Testis (tissue), 3 donors: ENCODE measurements around the gene EIF4A2. TPM values are rescaled to one million over a fixed set of nuclear protein-coding genes. Genes with fewer than 3 reads are reported as not detected.
"Not testable (repeated sequence)": the region's sequence is repeated elsewhere in the genome, so short reads cannot be mapped to it uniquely, and the experiment has no call there.

Source experiments
- DNase-seq: peaks from one replicate; pipeline ENCODE4 v3.0.0-alpha.2; 2019
- H3K27ac ChIP-seq, 2 donors: fragments of 200-600 bp; sonication (generic); one replicate each; pipeline ENCODE4 v1.5.1; 2019
- H3K27me3 ChIP-seq: fragments of 200-600 bp; sonication (generic); one replicate; pipeline ENCODE4 v1.5.1; 2019
- H3K36me3 ChIP-seq: fragments of 200-600 bp; sonication (generic); one replicate; pipeline ENCODE4 v1.5.1; 2017; ENCODE audit warnings: low read depth; ENCODE audit errors: missing control alignments
- H3K4me1 ChIP-seq: fragments of 200-600 bp; sonication (generic); one replicate; pipeline ENCODE4 v1.5.1; 2019
- H3K4me3 ChIP-seq, 2 donors: fragments of 200-600 bp; sonication (generic); one replicate each; pipeline ENCODE4 v1.5.1; 2017 to 2019
- H3K9me3 ChIP-seq: fragments of 200-600 bp; sonication (generic); one replicate; pipeline ENCODE4 v1.5.1; 2017
- POLR2A ChIP-seq: fragments of 450-650 bp; IDR thresholded peaks from one replicate; pipeline ENCODE4 v1.6.1; 2017; ENCODE audit warnings: antibody characterized with exemption, mild to moderate bottlenecking, moderate library complexity
- WGBS, 2 donors: methylation state at CpG; one replicate each; pipeline ENCODE4 v1.1.5; 2018; 5-methylcytosine and 5-hydroxymethylcytosine counted together
- intact Hi-C: fragments of 100-400 bp; cut with DNase I; formaldehyde crosslinking; loops from one replicate; pipeline ENCODE4 v1.15.1; 2023; ENCODE audit warnings: low total_unique reads
- polyA plus RNA-seq: library from polyadenylated mRNA; stranded (reverse); fragments of 350-450 nt; fragmentation: Illumina TruSeq; extraction: RNeasy Lipid Tissue Mini Kit (QIAGEN cat#74804); gene quantifications from one replicate; pipeline ENCODE4 v1.2.3, GENCODE V29; 2014; ENCODE audit warnings: low read depth, low replicate concordance; ENCODE audit not compliant: insufficient read depth
- total RNA-seq, 2 donors: library from RNA; depleted of rRNA; stranded (reverse); fragments of >200 nt; gene quantifications; one replicate each; pipeline ENCODE4 v1.2.3, GENCODE V29; 2016
- TF ChIP-seq, protein P1 (sequence below), 3 experiments: fragments of 450-650 bp in 2 of 3; fragments of 200-600 bp in 1 of 3; sonication (generic) in 1 of 3; IDR thresholded peaks; one replicate each; pipeline ENCODE4 v1.5.1; 2016 to 2019; ENCODE audit warnings: antibody characterized with exemption in 3 of 3, mild to moderate bottlenecking in 2 of 3, moderate library complexity in 1 of 3

EIF4A2 gene
- total and polyA plus RNA-seq, 3 donors from 2014 or later = 275 to 357 (median 283) TPM

- H3K27ac ChIP-seq = no peak overlapping the region
- no peaks in the 10 kb centered on the region for H3K36me3 ChIP-seq
- peaks cover 11% of the 10 kb centered on the region for H3K4me1 ChIP-seq
- H3K27me3 ChIP-seq = no peaks in the 10 kb centered on the region
- no peak for DNase-seq
- no peak overlapping the region for H3K4me3 ChIP-seq
- no peak for TF ChIP-seq POLR2A
- TF ChIP-seq, protein P1, sequence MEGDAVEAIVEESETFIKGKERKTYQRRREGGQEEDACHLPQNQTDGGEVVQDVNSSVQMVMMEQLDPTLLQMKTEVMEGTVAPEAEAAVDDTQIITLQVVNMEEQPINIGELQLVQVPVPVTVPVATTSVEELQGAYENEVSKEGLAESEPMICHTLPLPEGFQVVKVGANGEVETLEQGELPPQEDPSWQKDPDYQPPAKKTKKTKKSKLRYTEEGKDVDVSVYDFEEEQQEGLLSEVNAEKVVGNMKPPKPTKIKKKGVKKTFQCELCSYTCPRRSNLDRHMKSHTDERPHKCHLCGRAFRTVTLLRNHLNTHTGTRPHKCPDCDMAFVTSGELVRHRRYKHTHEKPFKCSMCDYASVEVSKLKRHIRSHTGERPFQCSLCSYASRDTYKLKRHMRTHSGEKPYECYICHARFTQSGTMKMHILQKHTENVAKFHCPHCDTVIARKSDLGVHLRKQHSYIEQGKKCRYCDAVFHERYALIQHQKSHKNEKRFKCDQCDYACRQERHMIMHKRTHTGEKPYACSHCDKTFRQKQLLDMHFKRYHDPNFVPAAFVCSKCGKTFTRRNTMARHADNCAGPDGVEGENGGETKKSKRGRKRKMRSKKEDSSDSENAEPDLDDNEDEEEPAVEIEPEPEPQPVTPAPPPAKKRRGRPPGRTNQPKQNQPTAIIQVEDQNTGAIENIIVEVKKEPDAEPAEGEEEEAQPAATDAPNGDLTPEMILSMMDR (IDR thresholded peaks at IDR 0.05) = no peak
- 89 to 95% methylated on average over 5 of the region's 5 CpGs for WGBS, 2 donors
- intact Hi-C loops = no loop called here
- no peaks in the 10 kb centered on the region for H3K9me3 ChIP-seq
Observed at GRCh38 chr3:186810336-186810996, 27.1 kb downstream of the EIF4A2 start.

DNA sequence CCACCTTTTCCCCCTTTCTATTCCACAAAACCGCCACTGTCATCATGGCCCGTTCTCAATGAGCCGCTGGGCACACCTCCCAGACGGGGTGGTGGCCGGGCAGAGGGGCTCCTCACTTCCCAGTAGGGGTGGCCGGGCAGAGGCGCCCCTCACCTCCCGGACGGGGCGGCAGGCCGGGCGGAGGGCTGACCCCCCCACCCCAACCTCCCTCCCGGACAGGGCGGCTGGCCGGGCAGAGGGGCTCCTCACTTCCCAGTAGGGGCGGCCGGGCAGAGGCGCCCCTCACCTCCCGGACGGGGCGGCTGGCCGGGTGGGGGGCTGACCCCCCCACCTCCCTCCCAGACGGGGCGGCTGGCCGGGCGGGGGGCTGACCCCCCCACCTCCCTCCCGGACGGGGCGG lies 27.9 kb downstream of the EIF4A2 start:
- not testable (repeated sequence) for H3K27me3 ChIP-seq
- 94 to 96% methylated on average over 8 to 12 of the region's 29 CpGs for WGBS, 2 donors

DNA sequence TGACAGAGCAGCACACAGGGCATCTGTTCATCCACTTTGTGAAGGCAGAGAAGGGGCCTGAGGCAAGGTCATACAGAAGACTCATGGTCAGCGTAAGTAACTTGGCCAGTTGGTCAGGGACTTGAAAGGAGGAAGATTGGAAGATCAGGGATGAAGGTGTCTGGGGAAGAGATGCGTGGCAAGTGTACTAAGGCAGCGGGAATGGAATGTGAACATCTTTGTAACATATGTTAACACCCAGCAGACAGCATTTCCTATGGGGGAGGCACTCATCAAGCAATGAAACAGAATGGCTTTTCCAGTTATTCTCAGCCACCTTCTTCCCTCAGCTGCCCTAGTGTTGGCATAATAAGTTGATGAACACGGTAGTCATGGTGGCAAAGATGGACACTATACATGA lies 30.7 kb downstream of the EIF4A2 start:
- 80 to 88% methylated on average over 4 of the region's 4 CpGs for WGBS, 2 donors
- no peak overlapping the region for H3K4me3 ChIP-seq
- H3K4me1 ChIP-seq = no peaks in the 10 kb centered on the region
- intact Hi-C loops = no loop called here
- no peaks in the 10 kb centered on the region for H3K27me3 ChIP-seq
- no peak for DNase-seq
- H3K27ac ChIP-seq = no peak overlapping the region
- TF ChIP-seq, protein P1 (IDR thresholded peaks at IDR 0.05) = no peak
- TF ChIP-seq POLR2A = no peak
- no peaks in the 10 kb centered on the region for H3K36me3 ChIP-seq
- H3K9me3 ChIP-seq = no peaks in the 10 kb centered on the region

More for the DNA sequence above, 27.9 kb downstream of the EIF4A2 start:
- H3K4me3 ChIP-seq, H3K36me3 ChIP-seq, H3K9me3 ChIP-seq, intact Hi-C loops, DNase-seq, H3K27ac ChIP-seq, H3K4me1 ChIP-seq: not testable (repeated sequence)

DNA sequence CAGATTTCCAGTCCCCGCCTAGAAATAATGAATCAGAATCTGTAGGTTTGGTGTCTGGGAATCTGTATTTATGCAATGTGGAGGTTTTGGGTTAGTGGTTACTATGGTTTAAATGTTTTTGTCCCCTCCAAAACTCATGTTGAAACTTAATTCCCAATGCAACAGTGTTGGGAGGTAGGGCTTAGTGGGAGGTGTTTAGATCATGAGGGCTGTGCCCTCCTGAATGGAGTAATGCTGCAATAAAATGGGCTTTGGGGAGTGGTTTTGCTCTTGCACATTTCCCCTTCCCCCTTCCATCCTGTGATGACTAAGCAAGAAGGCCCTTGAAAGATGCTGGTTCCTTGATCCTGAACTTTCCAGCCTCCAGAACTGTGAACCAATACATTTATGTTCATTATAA lies 32.1 kb downstream of the EIF4A2 start:
- no peak for DNase-seq

DNA sequence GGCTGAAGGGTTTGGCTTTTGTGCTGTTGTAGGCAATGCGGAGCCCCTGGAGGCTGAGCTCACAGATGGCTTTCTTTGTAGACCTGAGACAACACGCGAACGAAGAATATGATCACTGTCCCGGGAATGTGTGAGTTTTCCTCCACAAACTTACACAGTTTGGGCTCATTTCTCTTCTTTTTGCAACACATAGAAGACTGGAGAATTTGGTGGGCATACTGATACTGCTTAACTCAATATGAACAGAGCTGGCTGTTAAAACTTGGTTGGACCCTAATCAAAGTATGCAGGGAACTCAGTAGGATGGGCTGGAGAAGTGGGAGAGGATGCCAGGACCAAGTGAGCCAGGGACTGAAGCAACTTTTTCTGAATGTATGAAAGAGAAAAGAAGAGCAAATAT lies 35.1 kb downstream of the EIF4A2 start:
- no peak for DNase-seq
- 85 to 97% methylated on average over 5 of the region's 5 CpGs for WGBS, 2 donors
- no peaks in the 10 kb centered on the region for H3K36me3 ChIP-seq
- no peak overlapping the region for H3K4me3 ChIP-seq
- no peaks in the 10 kb centered on the region for H3K9me3 ChIP-seq
- intact Hi-C loops = no loop called here
- no peaks in the 10 kb centered on the region for H3K4me1 ChIP-seq
- TF ChIP-seq POLR2A = no peak
- TF ChIP-seq, protein P1 (IDR thresholded peaks at IDR 0.05) = no peak
- H3K27ac ChIP-seq = no peak overlapping the region
- H3K27me3 ChIP-seq = no peaks in the 10 kb centered on the region

More for the DNA sequence above, 32.1 kb downstream of the EIF4A2 start:
- H3K9me3 ChIP-seq = no peaks in the 10 kb centered on the region
- no peaks in the 10 kb centered on the region for H3K27me3 ChIP-seq
- H3K36me3 ChIP-seq = no peaks in the 10 kb centered on the region
- intact Hi-C loops = no loop called here
- WGBS, 2 donors = 95 to 96% methylated on average over 1 of the region's 1 CpG
- no peak for TF ChIP-seq POLR2A
- TF ChIP-seq, protein P1 (IDR thresholded peaks at IDR 0.05) = no peak
- H3K4me1 ChIP-seq = no peaks in the 10 kb centered on the region
- no peak overlapping the region for H3K4me3 ChIP-seq
- no peak overlapping the region for H3K27ac ChIP-seq
